ENCODE data around the gene MPV17L2. TPM values are rescaled to one million over a fixed set of nuclear protein-coding genes. Genes with fewer than 3 reads are reported as not detected.
"Not testable (repeated sequence)": the region's sequence is repeated elsewhere in the genome, so short reads cannot be mapped to it uniquely, and the experiment has no call there.

The MPV17L2 gene
- total RNA-seq, 4 donors from 2014 or later: 13.8 to 30.7 (median 22.4) TPM

GRCh38 chr19:18156268-18156667 lies 36.8 kb upstream of the MPV17L2 start:
- no peaks in the 10 kb centered on the region for H3K27me3 ChIP-seq
- peaks cover 0 to 75% (median 37%) of the 10 kb centered on the region in 3 donors for H3K4me1 ChIP-seq
- no peak for ATAC-seq
- peaks cover 0 to 8% of the 10 kb centered on the region in 2 donors for H3K36me3 ChIP-seq
- peak overlapping the region in 3 of 4 donors; percentile 82 to 85 (median 84) for H3K27ac ChIP-seq
- H3K4me3 ChIP-seq: no peak overlapping the region
- WGBS, 2 donors (ENCODE audit: low coverage in 1 of 2): 73 to 87% methylated on average over 6 of the region's 6 CpGs
- TF ChIP-seq EP300 (IDR thresholded peaks at IDR 0.05): no peak
- no peak for TF ChIP-seq POLR2A (IDR thresholded peaks at IDR 0.05)
- TF ChIP-seq POLR2AphosphoS5 (IDR thresholded peaks at IDR 0.05): no peak
- TF ChIP-seq CTCF (IDR thresholded peaks at IDR 0.05): no peak
- H3K9me3 ChIP-seq: no peaks in the 10 kb centered on the region

- TF ChIP-seq CTCF (IDR thresholded peaks at IDR 0.05) (no peak), EP300 (IDR thresholded peaks at IDR 0.05) (no peak), POLR2AphosphoS5 (IDR thresholded peaks at IDR 0.05) (peak; percentile 59), POLR2A (IDR thresholded peaks at IDR 0.05) (no peak)
- H3K36me3 ChIP-seq: peaks cover 0 to 10% of the 10 kb centered on the region in 2 donors
- WGBS, 2 donors (ENCODE audit: low coverage in 1 of 2): 3% methylated on average over 6 of the region's 22 CpGs; no CpG with 5 or more reads in 1 of the 2 donors
- H3K4me3 ChIP-seq: no peak overlapping the region
- peak; percentile 17 for ATAC-seq
- H3K27me3 ChIP-seq: no peaks in the 10 kb centered on the region
- H3K9me3 ChIP-seq: no peaks in the 10 kb centered on the region
- H3K4me1 ChIP-seq: peaks cover 0 to 74% (median 35%) of the 10 kb centered on the region in 3 donors
- peak overlapping the region; percentile 10 to 85 (median 83) for H3K27ac ChIP-seq
Observed at GRCh38 chr19:18156841-18157464, 36.1 kb upstream of the MPV17L2 start.

GRCh38 chr19:18157465-18158063 lies 35.5 kb upstream of the MPV17L2 start:
- peaks cover 0 to 16% of the 10 kb centered on the region in 2 donors for H3K36me3 ChIP-seq
- H3K27me3 ChIP-seq: no peaks in the 10 kb centered on the region
- no peak for ATAC-seq
- TF ChIP-seq POLR2AphosphoS5 (IDR thresholded peaks at IDR 0.05): no peak
- no peak for TF ChIP-seq EP300 (IDR thresholded peaks at IDR 0.05)
- no peak for TF ChIP-seq CTCF (IDR thresholded peaks at IDR 0.05)
- no peak for TF ChIP-seq POLR2A (IDR thresholded peaks at IDR 0.05)
- no peaks in the 10 kb centered on the region for H3K9me3 ChIP-seq
- no peak overlapping the region for H3K4me3 ChIP-seq
- peaks cover 0 to 73% (median 33%) of the 10 kb centered on the region in 3 donors for H3K4me1 ChIP-seq
- peak overlapping the region; percentile 10 to 85 (median 83) for H3K27ac ChIP-seq
- WGBS, 2 donors (ENCODE audit: low coverage in 1 of 2): 0 to 32% methylated on average over 1 to 11 of the region's 18 CpGs

GRCh38 chr19:18158467-18158866 lies 34.6 kb upstream of the MPV17L2 start:
- H3K27ac ChIP-seq: peak overlapping the region in 2 of 4 donors; percentile 82 to 84
- ATAC-seq: no peak
- no peak for TF ChIP-seq CTCF (IDR thresholded peaks at IDR 0.05)
- no peak for TF ChIP-seq POLR2AphosphoS5 (IDR thresholded peaks at IDR 0.05)
- no peak for TF ChIP-seq EP300 (IDR thresholded peaks at IDR 0.05)
- no peak for TF ChIP-seq POLR2A (IDR thresholded peaks at IDR 0.05)
- no peaks in the 10 kb centered on the region for H3K9me3 ChIP-seq
- peaks cover 0 to 25% of the 10 kb centered on the region in 2 donors for H3K36me3 ChIP-seq
- H3K27me3 ChIP-seq: no peaks in the 10 kb centered on the region
- 75 to 82% methylated on average over 3 to 4 of the region's 4 CpGs for WGBS, 2 donors (ENCODE audit: low coverage in 1 of 2)
- H3K4me3 ChIP-seq: no peak overlapping the region
- H3K4me1 ChIP-seq: peaks cover 0 to 72% (median 33%) of the 10 kb centered on the region in 3 donors

- not testable (repeated sequence) for ATAC-seq, H3K9me3 ChIP-seq, H3K27me3 ChIP-seq, H3K4me3 ChIP-seq, H3K27ac ChIP-seq
- peaks cover 0 to 32% of the 10 kb centered on the region in 2 donors for H3K36me3 ChIP-seq
- peaks cover 0 to 66% (median 28%) of the 10 kb centered on the region in 3 donors for H3K4me1 ChIP-seq
- WGBS, 2 donors (ENCODE audit: low coverage in 1 of 2): 40 to 76% methylated on average over 1 to 6 of the region's 6 CpGs
Observed at GRCh38 chr19:18159059-18159616, 33.9 kb upstream of the MPV17L2 start.
